ENCODE measurements around the gene LMNTD1.

GRCh38 chr12:25433024-25433423 lies 120.1 kb downstream of the LMNTD1 start:
- TF ChIP-seq CTCF (IDR thresholded peaks at IDR 0.05 in 8 of 11, conservative IDR thresholded peaks at IDR 0.05 in 3 of 11) (no peak), POLR2A (IDR thresholded peaks at IDR 0.05) (no peak)
